Fibroblast of skin of right biceps (primary cell): ENCODE results near the gene NTF4.
"Not testable (repeated sequence)": the region's sequence is repeated elsewhere in the genome, so short reads cannot be mapped to it uniquely, and the experiment has no call there.

ENCODE experiments used
- DNase-seq: peaks from one replicate; pipeline ENCODE4 v3.0.0-alpha.2; 2013

NTF4 gene

GRCh38 chr19:49086296-49086695, 21.7 kb upstream of the NTF4 start:
- DNase-seq: no peak

GRCh38 chr19:49085868-49086232, 21.2 kb upstream of the NTF4 start:
- no peak for DNase-seq

DNA sequence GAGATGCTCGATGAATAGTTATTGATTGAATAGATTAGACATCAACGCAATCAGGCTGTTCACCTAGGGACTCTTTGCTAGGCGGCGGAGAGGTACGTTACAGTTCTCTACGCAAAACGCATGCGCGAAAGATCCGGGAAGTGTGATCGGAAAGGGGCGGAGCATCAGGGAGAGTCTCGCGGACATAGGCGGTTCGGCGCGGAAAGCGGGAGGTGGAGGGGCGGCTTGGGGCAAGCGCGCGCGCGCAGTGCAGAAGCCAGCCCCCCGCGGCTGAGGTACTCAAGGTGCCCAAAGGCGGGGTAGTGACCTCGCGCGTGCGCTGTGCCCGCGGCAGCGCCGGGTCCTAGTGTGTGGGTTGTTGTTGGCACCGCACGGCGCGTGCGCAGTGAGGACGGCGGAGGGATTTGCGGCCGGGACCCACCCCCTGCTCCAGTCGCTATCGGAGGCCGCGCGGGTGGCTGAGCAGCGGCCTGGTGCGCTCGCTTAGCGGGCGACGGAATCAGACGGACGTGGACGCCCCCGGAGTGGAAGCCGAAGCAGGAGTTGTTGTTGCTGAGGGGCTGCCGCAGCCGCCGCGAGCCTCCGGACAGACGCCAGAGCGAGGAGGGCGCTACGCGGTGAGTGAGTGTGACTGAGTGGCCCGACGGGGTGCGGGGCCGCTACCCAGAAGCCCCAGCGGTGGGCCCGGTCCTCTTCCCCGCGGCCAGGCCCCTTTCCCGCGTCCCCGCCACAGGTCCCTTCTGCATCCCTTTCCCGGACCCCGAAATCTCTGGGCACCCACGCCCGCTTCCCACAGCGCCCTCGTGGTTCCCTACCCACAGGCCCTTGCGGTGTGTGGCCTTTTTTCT, 20.6 kb upstream of the NTF4 start, which contains the start of gene SNRNP70:
SNRNP70 (plus strand) TSS at position 432 of the 848 bp plus-strand sequence. CDS start 964 bp downstream, outside the sequence.
- DNase-seq: peak; percentile 100

GRCh38 chr19:49084206-49085019, 19.8 kb upstream of the NTF4 start:
- no peak for DNase-seq

DNA sequence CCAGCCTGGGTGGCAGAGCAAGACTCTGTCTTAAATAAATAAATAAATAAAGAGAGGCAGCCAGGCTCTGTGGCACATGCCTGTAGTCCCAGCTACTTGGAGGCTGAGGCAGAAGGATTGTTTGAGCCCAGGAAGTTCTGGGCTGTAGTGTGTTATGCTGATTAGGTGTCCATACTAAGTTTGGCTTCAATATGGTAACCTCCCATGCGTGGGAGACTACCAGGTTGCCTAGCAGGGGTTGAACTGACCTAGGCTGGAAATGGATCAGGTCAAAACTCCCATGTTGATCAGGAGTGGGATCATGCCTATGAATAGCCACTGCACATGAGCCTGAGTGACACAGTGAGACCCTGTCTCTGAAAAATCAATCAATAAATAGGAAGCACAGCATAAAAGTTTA, 16.7 kb upstream of the NTF4 start:
- no peak for DNase-seq

DNA sequence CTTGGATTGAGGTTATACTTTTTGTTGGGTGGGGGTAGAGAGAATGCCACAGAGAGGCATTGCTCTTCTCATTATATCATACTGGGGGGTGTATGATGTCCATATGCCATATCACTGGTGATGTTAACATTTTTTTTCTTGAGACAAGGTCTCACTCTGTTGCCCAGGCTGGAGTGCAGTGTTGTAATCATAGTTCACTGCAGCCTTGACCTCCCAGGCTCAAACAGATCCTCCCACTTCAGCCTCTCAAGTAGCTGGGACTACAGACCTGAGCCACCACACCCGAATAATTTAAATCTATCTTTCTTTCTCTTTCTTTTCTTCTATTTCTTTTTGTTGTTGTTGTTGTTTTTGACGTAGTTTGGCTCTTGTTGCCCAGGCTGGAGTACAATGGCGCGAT, 15.8 kb upstream of the NTF4 start:
- no peak for DNase-seq

DNA sequence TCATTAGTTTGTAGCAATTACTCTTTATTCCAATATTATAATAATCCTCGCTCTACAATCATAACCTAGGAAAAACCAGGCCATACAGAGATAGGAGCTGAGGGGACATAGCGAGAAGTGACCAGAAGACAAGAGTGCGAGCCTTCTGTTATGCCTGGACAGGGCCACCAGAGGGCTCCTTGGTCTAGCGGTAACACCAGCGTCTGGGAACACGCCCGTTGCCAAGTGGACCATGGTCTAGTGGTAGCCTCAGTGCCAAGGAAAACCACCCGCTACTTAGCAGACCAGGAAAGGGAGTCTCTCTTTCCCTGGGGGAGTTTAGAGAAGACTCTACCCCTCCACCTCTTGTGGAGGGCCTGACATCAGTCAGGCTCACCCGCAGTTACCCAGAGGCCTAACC, 10.3 kb upstream of the NTF4 start:
- DNase-seq: peak; percentile 41

- peak; percentile 53 for DNase-seq
Measured at GRCh38 chr19:49073514-49074378, 9.1 kb upstream of the NTF4 start.

DNA sequence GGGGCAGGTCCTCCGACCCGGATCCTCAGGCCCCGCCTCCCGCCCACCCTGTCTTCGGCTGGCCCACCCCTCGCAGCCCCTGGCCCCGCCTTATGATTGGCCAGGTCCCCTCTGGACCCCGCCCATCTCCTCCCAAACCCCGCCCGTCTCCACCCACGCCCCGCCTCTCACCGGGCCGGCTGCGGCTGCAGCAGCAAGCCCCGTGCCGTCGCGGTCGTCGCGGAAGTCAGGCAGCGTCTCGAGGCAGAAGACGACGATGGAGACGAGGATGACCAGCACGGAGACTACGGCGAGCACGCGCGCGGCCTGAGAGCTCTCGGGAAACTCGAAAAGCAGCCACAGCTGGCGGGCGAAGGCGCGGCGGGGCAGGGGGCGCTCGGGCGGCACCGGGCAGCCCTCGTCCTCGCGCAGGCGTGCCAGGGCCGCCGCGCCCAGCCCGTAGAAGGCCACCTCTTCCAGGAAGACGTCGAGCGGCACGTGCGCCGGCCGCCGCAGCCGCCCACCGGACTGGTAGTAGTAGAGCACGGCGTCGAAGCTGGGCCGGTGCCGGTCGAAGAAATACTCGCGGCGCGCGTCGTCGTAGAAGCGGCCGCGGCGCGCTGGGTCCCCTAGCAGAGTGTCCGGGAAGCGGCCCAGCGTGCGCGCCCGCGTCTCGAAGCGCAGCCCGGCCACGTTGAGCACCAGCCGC, 7.4 kb upstream of the NTF4 start:
- DNase-seq: peak; percentile 22

DNA sequence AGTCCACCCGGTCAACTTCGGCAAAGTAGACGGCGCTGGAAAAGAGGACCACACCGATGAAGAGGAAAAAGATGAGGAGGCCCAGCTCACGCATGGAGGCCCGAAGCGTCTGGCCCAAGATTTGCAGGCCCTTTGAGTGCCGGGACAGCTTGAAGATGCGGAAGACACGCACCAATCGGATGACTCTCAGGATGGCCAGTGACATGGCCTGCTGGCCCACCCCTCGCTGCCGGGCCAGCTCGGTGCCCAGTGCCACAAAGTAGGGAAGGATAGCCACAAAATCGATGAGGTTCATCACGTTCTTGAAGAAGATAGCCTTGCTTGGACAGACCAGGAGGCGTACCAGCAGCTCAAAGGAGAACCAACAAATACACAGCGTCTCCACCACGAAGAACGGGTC, 5.8 kb upstream of the NTF4 start:
- no peak for DNase-seq

DNA sequence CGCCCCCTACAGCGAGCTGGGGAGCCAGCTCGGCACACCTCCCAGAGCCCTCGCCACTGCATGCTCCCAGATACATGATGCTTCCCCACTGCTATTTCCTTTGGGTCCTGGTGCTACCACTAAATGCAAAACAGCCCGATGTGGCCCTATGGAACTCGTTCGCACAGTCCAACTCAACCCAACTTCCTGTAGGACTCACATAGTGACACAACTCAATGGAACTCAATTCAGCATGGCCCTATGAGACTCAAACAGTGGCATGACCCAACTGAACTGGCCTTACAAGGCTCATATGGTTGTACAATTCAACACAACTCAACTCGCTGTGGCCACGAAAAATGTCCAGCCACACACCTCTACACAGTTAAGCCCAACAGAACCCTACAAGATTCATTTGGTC, 4.4 kb upstream of the NTF4 start:
- DNase-seq: peak; percentile 24

- no peak for DNase-seq
Measured at GRCh38 chr19:49067554-49067953, 2.9 kb upstream of the NTF4 start.

- DNase-seq: no peak
Measured at GRCh38 chr19:49065905-49066512, 1.4 kb upstream of the NTF4 start.

DNA sequence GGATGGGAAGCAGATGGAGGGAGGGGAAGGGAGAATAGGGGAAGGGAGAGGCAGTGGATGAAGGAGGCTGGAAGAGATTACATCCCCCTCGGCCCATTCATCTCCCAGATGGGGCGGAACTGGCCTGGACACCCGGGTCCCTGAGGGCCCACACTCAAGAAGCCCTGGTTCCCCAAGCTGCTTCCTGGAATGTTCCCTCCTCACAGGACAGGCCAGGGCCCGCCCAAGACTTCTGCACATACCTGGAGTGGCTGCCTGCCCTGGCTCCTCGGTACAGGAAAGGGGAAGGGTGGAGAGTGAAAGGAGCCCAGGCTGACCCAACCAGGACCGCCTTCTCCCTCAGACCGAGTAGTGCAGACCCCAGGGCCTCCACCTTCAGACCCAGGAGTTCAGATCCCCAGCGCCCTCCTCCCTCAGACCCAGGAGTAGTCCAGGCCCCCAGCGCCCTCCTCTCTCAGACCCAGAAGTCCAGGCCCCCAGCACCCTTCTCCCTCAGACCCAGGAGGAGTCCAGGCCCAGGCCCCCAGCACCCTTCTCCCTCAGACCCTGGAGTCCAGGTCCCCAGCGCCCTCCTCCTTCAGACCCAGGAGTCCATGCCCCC, 489 bp downstream of the NTF4 start:
- no peak for DNase-seq

DNA sequence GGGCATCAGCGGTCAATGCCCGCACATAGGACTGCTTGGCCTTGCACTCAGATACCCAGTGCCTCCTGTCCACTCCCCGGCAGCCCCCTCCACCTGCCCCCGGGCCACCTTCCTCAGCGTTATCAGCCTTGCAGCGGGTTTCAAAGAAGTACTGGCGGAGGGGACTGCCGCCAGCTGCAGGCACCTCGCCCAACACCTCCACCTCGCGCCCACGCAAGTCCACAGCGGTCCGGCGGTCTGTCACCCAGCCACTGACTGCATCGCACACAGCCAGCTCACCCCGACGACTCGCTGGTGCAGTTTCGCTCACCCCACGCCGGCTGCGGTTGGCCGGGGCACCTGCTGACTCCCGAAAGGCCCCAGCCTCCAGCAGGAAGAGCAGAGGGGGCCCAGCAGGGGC, 3.2 kb downstream of the NTF4 start:
- no peak for DNase-seq

DNA sequence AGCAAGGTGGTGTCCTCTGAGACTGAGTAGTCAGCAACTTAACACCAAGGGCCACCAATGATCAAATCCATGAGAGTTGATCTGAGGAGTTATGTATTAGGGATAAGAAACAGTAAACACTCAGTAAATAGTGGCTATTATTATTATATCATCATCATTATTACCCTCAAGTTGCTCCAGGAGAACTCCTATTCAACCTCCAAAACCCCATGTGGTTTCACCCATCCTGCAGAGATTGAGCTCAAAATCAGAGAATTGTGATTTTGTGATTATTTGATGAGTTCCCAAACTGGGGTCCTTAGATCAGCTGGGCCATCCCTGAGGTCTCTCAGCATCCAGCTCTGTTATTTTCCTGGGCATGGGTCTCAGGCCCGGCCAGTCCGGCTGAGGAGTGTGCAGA, 3.6 kb downstream of the NTF4 start:
- DNase-seq: no peak

- no peak for DNase-seq
Measured at GRCh38 chr19:49059053-49059452, 5.6 kb downstream of the NTF4 start.

DNA sequence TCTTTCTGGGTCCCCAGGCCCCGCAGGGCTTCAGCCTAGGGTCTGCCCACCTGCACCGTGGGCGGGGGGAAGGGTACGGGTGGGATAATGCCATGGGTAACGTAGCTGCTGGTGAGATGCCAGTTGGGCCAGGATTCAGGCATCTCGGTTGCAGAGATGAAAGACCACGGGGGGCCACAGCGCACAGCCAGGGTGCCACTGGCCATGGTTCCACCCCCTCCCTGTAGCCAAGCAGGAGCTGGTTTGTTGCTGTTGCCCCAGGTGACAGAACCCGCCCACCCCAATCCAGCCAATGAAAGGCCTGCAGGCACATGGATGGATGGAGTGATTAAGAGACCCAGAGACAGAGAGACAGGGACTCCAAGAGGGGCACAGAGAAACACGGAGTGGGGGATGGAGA, 6.1 kb downstream of the NTF4 start:
- DNase-seq: peak; percentile 70

DNA sequence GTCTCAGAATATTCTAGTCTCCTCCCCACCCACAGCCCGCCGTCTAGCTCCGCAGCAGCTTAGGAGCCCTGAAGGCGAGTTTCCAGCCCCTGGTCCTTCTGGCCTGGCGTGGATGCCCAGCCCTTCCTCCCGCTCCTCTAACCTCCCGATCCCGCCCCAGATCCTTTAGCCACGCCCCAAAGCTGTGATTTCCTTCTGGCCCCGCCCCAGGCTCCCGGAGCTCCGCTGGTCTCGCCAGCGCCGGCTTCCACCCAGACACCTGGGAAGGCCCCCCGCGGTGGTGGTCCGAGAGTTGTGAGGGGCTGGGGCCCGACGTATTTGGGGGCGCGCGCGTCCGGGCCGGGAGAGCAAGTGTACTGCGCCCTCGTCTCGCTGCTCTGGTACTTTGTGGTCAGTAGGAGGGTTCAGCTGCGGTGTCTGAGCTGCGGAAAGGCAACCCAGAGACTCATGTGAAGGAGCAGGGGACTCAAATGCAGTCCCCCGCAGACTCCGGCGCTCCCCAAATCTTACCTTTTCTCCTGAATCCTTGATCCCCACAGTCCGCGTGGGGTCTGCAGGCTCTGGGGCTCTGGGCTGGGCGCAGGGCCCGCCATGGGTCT, 6.9 kb downstream of the NTF4 start, which contains the start of gene CGB7:
CGB7 (minus strand) TSS at position 114 of the 599 bp plus-strand sequence. CDS start 2,374 bp downstream, outside the sequence.
- peak; percentile 67 for DNase-seq

DNA sequence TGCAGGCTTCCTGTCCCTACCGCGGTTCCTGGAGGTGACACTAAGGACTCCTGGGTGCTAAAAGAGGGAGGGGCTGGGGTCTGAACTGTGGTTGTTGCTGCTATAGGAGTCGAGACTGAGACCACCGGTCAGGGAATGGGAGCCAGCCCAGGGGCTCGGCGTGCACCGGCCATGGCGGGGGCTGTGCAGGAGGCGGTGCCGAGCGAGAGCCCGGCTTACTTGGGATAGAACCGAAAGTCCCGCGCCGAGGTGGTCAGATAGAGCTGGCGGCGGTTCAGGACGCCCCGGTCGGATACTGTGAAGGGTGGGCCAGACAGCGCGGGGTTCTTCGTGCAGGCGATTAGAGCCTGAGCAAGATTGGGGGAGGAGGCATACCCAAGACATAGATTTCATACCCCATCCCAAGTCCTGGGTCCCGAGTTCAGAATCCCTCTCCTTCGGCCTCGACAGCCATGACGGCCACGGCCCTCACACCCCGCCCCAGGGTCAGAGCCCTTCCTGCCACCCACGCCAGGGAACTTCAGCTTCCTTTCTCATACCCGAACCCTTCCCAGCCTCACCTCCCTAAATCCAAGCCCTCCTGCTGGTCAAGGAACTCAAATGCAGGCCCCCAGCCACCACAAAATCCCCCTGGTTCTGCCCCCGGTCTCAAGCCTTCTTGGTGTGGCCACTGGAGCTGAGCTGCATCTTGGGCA, 7.6 kb downstream of the NTF4 start:
- not testable (repeated sequence) for DNase-seq
